Measurements from ENCODE around the gene PRKCZ. TPM values are rescaled to one million over a fixed set of nuclear protein-coding genes. Genes with fewer than 3 reads are reported as not detected.

Gene PRKCZ
- total and polyA plus RNA-seq, 2 experiments from 2014 or later: 26.2 to 36.9 TPM

DNA sequence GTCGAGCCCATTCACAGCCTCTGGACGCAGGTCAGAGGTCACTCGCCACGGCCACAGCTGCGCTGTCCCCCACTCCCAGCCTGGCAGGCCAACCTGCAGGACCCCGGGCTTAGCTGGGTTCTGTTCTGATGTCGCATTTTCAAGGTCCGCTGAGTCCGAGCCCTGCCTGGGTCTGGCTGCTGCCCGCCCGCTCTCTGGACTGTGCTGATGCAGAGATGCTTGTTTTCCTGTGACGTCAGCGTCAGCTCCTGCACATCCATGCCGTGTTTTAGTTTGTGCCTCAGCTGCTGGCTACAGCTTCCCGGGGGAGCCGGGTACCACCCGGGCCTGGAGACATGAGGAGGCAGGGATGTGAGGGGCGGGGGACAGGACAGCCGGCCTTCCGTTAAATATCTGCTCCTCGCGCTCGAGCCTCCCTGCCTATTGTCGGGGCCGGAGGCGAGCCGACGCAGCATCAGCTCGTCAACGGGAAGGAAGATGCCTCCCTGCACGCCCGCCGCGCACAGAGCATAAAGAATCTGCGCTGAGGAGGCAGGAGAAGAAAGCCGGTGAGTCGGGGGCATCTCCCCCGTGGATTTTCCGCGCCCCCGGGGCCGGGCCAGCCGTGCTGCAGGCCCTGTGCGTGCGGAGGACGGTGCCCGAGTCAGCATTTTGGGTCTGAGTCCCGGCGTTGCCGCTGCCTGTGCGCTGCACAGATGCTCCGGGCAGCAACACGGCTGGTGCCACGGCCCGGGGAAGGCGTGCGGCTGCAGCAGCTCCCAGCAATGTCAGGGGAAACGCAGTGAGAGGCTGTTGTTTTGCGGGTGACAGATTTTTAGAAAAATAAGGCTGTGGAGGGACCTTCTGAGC lies 23.4 kb downstream of the PRKCZ start (continued):
- no peak for TF ChIP-seq STAT1 (IDR thresholded peaks at IDR 0.05; ENCODE audit: unreplicated experiment)
- TF ChIP-seq, protein P1, sequence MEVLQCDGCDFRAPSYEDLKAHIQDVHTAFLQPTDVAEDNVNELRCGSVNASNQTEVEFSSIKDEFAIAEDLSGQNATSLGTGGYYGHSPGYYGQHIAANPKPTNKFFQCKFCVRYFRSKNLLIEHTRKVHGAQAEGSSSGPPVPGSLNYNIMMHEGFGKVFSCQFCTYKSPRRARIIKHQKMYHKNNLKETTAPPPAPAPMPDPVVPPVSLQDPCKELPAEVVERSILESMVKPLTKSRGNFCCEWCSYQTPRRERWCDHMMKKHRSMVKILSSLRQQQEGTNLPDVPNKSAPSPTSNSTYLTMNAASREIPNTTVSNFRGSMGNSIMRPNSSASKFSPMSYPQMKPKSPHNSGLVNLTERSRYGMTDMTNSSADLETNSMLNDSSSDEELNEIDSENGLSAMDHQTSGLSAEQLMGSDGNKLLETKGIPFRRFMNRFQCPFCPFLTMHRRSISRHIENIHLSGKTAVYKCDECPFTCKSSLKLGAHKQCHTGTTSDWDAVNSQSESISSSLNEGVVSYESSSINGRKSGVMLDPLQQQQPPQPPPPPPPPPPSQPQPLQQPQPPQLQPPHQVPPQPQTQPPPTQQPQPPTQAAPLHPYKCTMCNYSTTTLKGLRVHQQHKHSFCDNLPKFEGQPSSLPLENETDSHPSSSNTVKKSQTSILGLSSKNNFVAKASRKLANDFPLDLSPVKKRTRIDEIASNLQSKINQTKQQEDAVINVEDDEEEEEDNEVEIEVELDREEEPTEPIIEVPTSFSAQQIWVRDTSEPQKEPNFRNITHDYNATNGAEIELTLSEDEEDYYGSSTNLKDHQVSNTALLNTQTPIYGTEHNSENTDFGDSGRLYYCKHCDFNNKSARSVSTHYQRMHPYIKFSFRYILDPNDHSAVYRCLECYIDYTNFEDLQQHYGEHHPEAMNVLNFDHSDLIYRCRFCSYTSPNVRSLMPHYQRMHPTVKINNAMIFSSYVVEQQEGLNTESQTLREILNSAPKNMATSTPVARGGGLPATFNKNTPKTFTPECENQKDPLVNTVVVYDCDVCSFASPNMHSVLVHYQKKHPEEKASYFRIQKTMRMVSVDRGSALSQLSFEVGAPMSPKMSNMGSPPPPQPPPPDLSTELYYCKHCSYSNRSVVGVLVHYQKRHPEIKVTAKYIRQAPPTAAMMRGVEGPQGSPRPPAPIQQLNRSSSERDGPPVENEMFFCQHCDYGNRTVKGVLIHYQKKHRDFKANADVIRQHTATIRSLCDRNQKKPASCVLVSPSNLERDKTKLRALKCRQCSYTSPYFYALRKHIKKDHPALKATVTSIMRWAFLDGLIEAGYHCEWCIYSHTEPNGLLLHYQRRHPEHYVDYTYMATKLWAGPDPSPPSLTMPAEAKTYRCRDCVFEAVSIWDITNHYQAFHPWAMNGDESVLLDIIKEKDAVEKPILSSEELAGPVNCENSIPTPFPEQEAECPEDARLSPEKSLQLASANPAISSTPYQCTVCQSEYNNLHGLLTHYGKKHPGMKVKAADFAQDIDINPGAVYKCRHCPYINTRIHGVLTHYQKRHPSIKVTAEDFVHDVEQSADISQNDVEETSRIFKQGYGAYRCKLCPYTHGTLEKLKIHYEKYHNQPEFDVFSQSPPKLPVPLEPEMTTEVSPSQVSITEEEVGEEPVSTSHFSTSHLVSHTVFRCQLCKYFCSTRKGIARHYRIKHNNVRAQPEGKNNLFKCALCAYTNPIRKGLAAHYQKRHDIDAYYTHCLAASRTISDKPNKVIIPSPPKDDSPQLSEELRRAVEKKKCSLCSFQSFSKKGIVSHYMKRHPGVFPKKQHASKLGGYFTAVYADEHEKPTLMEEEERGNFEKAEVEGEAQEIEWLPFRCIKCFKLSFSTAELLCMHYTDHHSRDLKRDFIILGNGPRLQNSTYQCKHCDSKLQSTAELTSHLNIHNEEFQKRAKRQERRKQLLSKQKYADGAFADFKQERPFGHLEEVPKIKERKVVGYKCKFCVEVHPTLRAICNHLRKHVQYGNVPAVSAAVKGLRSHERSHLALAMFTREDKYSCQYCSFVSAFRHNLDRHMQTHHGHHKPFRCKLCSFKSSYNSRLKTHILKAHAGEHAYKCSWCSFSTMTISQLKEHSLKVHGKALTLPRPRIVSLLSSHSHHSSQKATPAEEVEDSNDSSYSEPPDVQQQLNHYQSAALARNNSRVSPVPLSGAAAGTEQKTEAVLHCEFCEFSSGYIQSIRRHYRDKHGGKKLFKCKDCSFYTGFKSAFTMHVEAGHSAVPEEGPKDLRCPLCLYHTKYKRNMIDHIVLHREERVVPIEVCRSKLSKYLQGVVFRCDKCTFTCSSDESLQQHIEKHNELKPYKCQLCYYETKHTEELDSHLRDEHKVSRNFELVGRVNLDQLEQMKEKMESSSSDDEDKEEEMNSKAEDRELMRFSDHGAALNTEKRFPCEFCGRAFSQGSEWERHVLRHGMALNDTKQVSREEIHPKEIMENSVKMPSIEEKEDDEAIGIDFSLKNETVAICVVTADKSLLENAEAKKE (CRISPR knock-in tag; IDR thresholded peaks at IDR 0.05): no peak

DNA sequence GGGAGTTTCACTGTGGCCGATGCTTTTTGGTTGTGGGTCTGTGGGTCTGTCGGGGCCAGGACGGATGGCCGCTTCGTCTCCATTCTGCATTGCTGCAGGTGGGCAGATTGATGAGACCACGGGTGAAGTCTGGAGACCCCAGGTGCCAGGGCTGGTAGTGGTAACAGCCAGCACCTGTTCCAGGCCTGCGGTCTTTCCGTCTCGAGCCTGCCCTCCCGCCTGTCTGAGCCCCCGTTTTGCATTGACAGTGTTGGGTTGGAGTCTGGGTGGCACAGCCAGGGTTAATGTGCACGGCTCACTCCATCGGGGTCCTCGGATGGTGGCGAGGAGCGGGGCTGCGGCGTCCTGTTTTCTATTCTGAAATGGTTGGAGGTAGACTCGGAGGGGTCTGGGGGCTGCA lies 24.2 kb downstream of the PRKCZ start:
- no peak overlapping the region for H2AFZ ChIP-seq
- peaks cover 50% of the 10 kb centered on the region for H3K79me2 ChIP-seq (replicated peaks; ENCODE audit: insufficient read depth)
- H3K4me1 ChIP-seq (ENCODE audit: insufficient read depth): no peaks in the 10 kb centered on the region
- H3K4me3 Mint-ChIP-seq: no peak overlapping the region
- peak overlapping the region; percentile 76 for H3K27ac Mint-ChIP-seq
- no peaks in the 10 kb centered on the region for H3K9me2 ChIP-seq (ENCODE audit: insufficient read depth)
- ATAC-seq: no peak; the same call in 2 of the 3 replicates
- DNase-seq (ENCODE audit: low spot score): no peak
- no peak overlapping the region for H3K4me2 ChIP-seq
- no peak overlapping the region for H3K4me3 ChIP-seq
- peaks cover 20% of the 10 kb centered on the region for H3K9me3 Mint-ChIP-seq
- no peaks in the 10 kb centered on the region for H3K27me3 ChIP-seq (ENCODE audit: insufficient read depth)
- no peaks in the 10 kb centered on the region for H3F3A ChIP-seq (replicated peaks; ENCODE audit: low read depth)
- H3K36me3 ChIP-seq (ENCODE audit: insufficient read depth): peaks cover 9% of the 10 kb centered on the region; the same call in 1 of the 2 replicates
- peaks cover 14% of the 10 kb centered on the region for H3K27me3 Mint-ChIP-seq (ENCODE audit: insufficient read depth, low read depth, poor library complexity)
- H3K4me1 Mint-ChIP-seq: peaks cover 20% of the 10 kb centered on the region
- H3K27ac ChIP-seq (ENCODE audit: low read depth): no peak overlapping the region
- H4K20me1 ChIP-seq (replicated peaks; ENCODE audit: insufficient read depth): no peaks in the 10 kb centered on the region
- H3K36me3 Mint-ChIP-seq (ENCODE audit: low read depth): peaks cover 31% of the 10 kb centered on the region
- TF ChIP-seq, protein P2, sequence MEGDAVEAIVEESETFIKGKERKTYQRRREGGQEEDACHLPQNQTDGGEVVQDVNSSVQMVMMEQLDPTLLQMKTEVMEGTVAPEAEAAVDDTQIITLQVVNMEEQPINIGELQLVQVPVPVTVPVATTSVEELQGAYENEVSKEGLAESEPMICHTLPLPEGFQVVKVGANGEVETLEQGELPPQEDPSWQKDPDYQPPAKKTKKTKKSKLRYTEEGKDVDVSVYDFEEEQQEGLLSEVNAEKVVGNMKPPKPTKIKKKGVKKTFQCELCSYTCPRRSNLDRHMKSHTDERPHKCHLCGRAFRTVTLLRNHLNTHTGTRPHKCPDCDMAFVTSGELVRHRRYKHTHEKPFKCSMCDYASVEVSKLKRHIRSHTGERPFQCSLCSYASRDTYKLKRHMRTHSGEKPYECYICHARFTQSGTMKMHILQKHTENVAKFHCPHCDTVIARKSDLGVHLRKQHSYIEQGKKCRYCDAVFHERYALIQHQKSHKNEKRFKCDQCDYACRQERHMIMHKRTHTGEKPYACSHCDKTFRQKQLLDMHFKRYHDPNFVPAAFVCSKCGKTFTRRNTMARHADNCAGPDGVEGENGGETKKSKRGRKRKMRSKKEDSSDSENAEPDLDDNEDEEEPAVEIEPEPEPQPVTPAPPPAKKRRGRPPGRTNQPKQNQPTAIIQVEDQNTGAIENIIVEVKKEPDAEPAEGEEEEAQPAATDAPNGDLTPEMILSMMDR (conservative IDR thresholded peaks at IDR 0.05; ENCODE audit: low read depth in 2 of 2): no peak
- TF ChIP-seq, protein P3, sequence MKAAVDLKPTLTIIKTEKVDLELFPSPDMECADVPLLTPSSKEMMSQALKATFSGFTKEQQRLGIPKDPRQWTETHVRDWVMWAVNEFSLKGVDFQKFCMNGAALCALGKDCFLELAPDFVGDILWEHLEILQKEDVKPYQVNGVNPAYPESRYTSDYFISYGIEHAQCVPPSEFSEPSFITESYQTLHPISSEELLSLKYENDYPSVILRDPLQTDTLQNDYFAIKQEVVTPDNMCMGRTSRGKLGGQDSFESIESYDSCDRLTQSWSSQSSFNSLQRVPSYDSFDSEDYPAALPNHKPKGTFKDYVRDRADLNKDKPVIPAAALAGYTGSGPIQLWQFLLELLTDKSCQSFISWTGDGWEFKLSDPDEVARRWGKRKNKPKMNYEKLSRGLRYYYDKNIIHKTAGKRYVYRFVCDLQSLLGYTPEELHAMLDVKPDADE (IDR thresholded peaks at IDR 0.05): no peak
- TF ChIP-seq, protein P1 (CRISPR knock-in tag; IDR thresholded peaks at IDR 0.05): no peak
